WTC11 (cell line): ENCODE data around the gene PACSIN1. TPM values are rescaled to one million over a fixed set of nuclear protein-coding genes. Genes with fewer than 3 reads are reported as not detected.

Experiments used
- ATAC-seq: fragments of 200-7000 bp; cut with Tn5 transposase; 2 replicates; pipeline ENCODE4 v1.10.0; 2021; ENCODE audit warnings: mild to moderate bottlenecking, moderate library complexity
- CTCF ChIA-PET: fragments of 300-600 bp; sonication (Branson Sonifier 250); formaldehyde crosslinking; loops from one replicate; lab custom pipeline; 2021; ENCODE audit warnings: antibody characterized with exemption; lab: Charles Lee
- POLR2A ChIA-PET: fragments of 350-600 bp; sonication (Branson Sonifier 250); formaldehyde crosslinking; loops from one replicate; lab custom pipeline; 2021; ENCODE audit warnings: antibody characterized with exemption; lab: Charles Lee
- DNase-seq: peaks from one replicate; pipeline ENCODE4 v3.0.0; 2021; ENCODE audit warnings: low spot score
- H3K27ac Mint-ChIP-seq: 2 replicates; pipeline ENCODE4 v1.8.0; 2021; ENCODE audit warnings: mixed read lengths
- H3K27me3 Mint-ChIP-seq: 2 replicates; pipeline ENCODE4 v1.8.0; 2021; ENCODE audit warnings: low read depth, mild to moderate bottlenecking, moderate library complexity, mixed read lengths
- H3K36me3 Mint-ChIP-seq: 2 replicates; pipeline ENCODE4 v1.8.0; 2021; ENCODE audit warnings: mixed read lengths
- H3K4me1 Mint-ChIP-seq: 2 replicates; pipeline ENCODE4 v1.8.0; 2022; ENCODE audit warnings: mixed read lengths
- H3K4me3 Mint-ChIP-seq: 2 replicates; pipeline ENCODE4 v1.8.0; 2021; ENCODE audit warnings: mild to moderate bottlenecking, moderate library complexity, mixed read lengths
- H3K9me3 Mint-ChIP-seq: 2 replicates; pipeline ENCODE4 v1.8.0; 2021; ENCODE audit warnings: mixed read lengths
- ATF1 ChIP-seq: sonication (generic); formaldehyde crosslinking; IDR thresholded peaks from 2 replicates; pipeline ENCODE4 v1.8.1; 2023; ENCODE audit warnings: mild to moderate bottlenecking, moderate library complexity, missing genetic modification reagents
- FOXP1 ChIP-seq: sonication (generic); formaldehyde crosslinking; IDR thresholded peaks from 2 replicates; pipeline ENCODE4 v1.8.0; 2022; ENCODE audit warnings: missing genetic modification reagents, mild to moderate bottlenecking, moderate library complexity, borderline replicate concordance
- HMGA2 ChIP-seq: fragments of 250-450 bp; sonication (Bioruptor Pico); IDR thresholded peaks from 2 replicates; pipeline ENCODE4 v1.4.0; 2021; ENCODE audit warnings: mild to moderate bottlenecking, moderate library complexity
- NFE2L1 ChIP-seq: sonication (generic); formaldehyde crosslinking; IDR thresholded peaks from 2 replicates; pipeline ENCODE4 v1.8.1; 2023; ENCODE audit warnings: missing genetic modification reagents
- NR3C1 ChIP-seq: sonication (generic); formaldehyde crosslinking; conservative IDR thresholded peaks from 2 replicates; pipeline ENCODE4 v1.8.1; 2023; ENCODE audit warnings: low read depth, mild to moderate bottlenecking, missing genetic modification reagents
- OVOL2 ChIP-seq: fragments of 250-450 bp; sonication (Bioruptor Pico); IDR thresholded peaks from 2 replicates; pipeline ENCODE4 v1.9.0; 2021; ENCODE audit warnings: mild to moderate bottlenecking, borderline replicate concordance
- SMAD4 ChIP-seq: sonication (generic); formaldehyde crosslinking; IDR thresholded peaks from 2 replicates; pipeline ENCODE4 v1.8.0; 2022; ENCODE audit warnings: mild to moderate bottlenecking, missing genetic modification reagents
- TEAD4 ChIP-seq: sonication (generic); formaldehyde crosslinking; IDR thresholded peaks from 2 replicates; pipeline ENCODE4 v1.8.0; 2022; ENCODE audit warnings: mild to moderate bottlenecking, missing genetic modification reagents
- ZNF263 ChIP-seq: sonication (generic); formaldehyde crosslinking; IDR thresholded peaks from 2 replicates; pipeline ENCODE4 v1.8.1; 2022; ENCODE audit warnings: low read depth, mild to moderate bottlenecking, moderate library complexity, missing genetic modification reagents
- ZNF317 ChIP-seq: sonication (generic); formaldehyde crosslinking; IDR thresholded peaks from 2 replicates; pipeline ENCODE4 v1.8.1; 2023; ENCODE audit warnings: low read depth, mild to moderate bottlenecking, moderate library complexity, missing genetic modification reagents, borderline replicate concordance
- ZNF396 ChIP-seq: fragments of 250-450 bp; sonication (Bioruptor Pico); IDR thresholded peaks from 2 replicates; pipeline ENCODE4 v1.8.0; 2021; ENCODE audit warnings: mild to moderate bottlenecking, moderate library complexity, borderline replicate concordance
- ZNF423 ChIP-seq: fragments of 250-450 bp; sonication (Bioruptor Pico); IDR thresholded peaks from 2 replicates; pipeline ENCODE4 v2.1.2; 2022; ENCODE audit warnings: mild to moderate bottlenecking, moderate library complexity
- total RNA-seq: library from RNA; stranded (reverse); gene quantifications from 3 replicates; pipeline ENCODE4 v1.2.3, GENCODE V29; 2021
- TF ChIP-seq, protein P1 (sequence below): sonication (generic); formaldehyde crosslinking; IDR thresholded peaks from 2 replicates; pipeline ENCODE4 v1.8.0; 2023; ENCODE audit warnings: missing genetic modification reagents
- TF ChIP-seq, protein P2 (sequence below): fragments of 250-450 bp; sonication (Bioruptor Pico); IDR thresholded peaks from 2 replicates; pipeline ENCODE4 v1.8.0; 2021; ENCODE audit warnings: mild to moderate bottlenecking
- TF ChIP-seq, protein P3 (sequence below): sonication (generic); formaldehyde crosslinking; IDR thresholded peaks from 2 replicates; pipeline ENCODE4 v1.8.0; 2022; ENCODE audit warnings: mild to moderate bottlenecking, missing genetic modification reagents
- TF ChIP-seq, protein P4 (sequence below): fragments of 250-450 bp; sonication (Bioruptor Pico); conservative IDR thresholded peaks from 2 replicates; pipeline ENCODE4 v1.9.0; 2021; ENCODE audit warnings: mild to moderate bottlenecking
- TF ChIP-seq, protein P5 (sequence below): sonication (generic); formaldehyde crosslinking; IDR thresholded peaks from 2 replicates; pipeline ENCODE4 v1.8.0; 2023; ENCODE audit warnings: mild to moderate bottlenecking, missing genetic modification reagents
- TF ChIP-seq, protein P6 (sequence below): sonication (generic); formaldehyde crosslinking; IDR thresholded peaks from 2 replicates; pipeline ENCODE4 v1.8.1; 2023; ENCODE audit warnings: mild to moderate bottlenecking, moderate library complexity, missing genetic modification reagents
- TF ChIP-seq, protein P7 (sequence below): sonication (generic); formaldehyde crosslinking; IDR thresholded peaks from 2 replicates; pipeline ENCODE4 v1.8.0; 2022; ENCODE audit warnings: mild to moderate bottlenecking, missing genetic modification reagents
- TF ChIP-seq, protein P8 (sequence below): sonication (generic); formaldehyde crosslinking; IDR thresholded peaks from 2 replicates; pipeline ENCODE4 v1.8.0; 2022; ENCODE audit warnings: mild to moderate bottlenecking, missing genetic modification reagents

The PACSIN1 gene
- total RNA-seq, 1 experiment from 2014 or later = 12.6 TPM

DNA sequence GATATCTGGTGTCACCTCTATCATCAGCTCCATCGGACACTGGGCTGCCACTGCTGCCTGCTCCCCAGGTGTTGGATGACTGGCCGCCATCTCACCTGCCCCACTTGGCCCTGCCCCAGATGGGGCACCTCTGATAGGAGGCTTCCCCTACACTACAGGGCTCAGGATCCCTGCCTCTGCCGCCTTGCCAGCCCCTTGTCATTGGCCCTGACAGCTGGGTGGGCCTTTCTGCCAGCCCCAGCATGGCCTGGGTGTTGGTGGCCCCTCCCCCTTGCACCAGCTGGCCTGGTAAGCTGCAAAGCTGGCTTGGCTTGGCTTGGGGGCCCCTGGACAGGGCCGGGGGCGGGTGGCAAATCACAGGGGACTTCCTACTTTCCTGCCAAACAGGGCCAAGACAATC, 10.6 kb downstream of the PACSIN1 start (continued):
- TF ChIP-seq, protein P1, sequence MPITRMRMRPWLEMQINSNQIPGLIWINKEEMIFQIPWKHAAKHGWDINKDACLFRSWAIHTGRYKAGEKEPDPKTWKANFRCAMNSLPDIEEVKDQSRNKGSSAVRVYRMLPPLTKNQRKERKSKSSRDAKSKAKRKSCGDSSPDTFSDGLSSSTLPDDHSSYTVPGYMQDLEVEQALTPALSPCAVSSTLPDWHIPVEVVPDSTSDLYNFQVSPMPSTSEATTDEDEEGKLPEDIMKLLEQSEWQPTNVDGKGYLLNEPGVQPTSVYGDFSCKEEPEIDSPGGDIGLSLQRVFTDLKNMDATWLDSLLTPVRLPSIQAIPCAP = no peak
- TF ChIP-seq FOXP1 (CRISPR knock-in tag) (no peak), NR3C1 (CRISPR knock-in tag) (no peak)
- TF ChIP-seq, protein P2, sequence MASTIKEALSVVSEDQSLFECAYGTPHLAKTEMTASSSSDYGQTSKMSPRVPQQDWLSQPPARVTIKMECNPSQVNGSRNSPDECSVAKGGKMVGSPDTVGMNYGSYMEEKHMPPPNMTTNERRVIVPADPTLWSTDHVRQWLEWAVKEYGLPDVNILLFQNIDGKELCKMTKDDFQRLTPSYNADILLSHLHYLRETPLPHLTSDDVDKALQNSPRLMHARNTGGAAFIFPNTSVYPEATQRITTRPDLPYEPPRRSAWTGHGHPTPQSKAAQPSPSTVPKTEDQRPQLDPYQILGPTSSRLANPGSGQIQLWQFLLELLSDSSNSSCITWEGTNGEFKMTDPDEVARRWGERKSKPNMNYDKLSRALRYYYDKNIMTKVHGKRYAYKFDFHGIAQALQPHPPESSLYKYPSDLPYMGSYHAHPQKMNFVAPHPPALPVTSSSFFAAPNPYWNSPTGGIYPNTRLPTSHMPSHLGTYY (CRISPR knock-in tag) = no peak
- TF ChIP-seq, all 79 proteins: peak for 0

DNA sequence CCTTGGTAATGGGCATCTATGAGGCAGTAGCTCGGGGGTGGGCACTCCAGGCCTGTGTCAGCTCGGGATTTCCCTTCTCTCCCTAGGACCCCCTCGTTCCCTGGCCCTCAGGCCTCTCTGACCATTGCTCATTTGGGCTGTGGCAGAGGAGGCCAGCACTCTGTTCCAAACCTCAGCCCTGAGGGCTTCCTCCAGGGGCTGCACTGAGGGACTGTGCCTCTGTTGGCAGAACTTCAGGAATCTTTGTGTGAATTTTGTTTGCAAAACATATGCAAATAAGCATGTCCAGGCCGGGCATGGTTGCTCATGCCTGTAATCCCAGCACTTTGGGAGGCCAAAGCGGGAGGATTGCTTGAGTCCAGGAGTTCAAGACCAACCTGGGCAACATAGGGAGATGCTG, 11.0 kb downstream of the PACSIN1 start:
- ChIA-PET CTCF (interaction anchor here (0.9 to 2.8 kb wide), 3 partner anchors 18 to 62 kb away, joined by 4 to 17 read pairs (median 4); no protein-coding TSS in a partner anchor), POLR2A (interaction anchor here (0.6 kb wide), 1 partner anchor 10 kb away, joined by 6 read pairs; no protein-coding TSS in a partner anchor)
- no peak overlapping the region for H3K27ac Mint-ChIP-seq
- H3K4me3 Mint-ChIP-seq = no peak overlapping the region
- no peaks in the 10 kb centered on the region; the same call in 1 of the 2 replicates for H3K27me3 Mint-ChIP-seq
- no peak for DNase-seq
- H3K4me1 Mint-ChIP-seq = peaks cover 4% of the 10 kb centered on the region; the same call in 1 of the 2 replicates
- H3K9me3 Mint-ChIP-seq = peaks cover 14% of the 10 kb centered on the region
- no peak for TF ChIP-seq SMAD4 (CRISPR knock-in tag)
- no peak for TF ChIP-seq ZNF396 (CRISPR knock-in tag)
- TF ChIP-seq, protein P3, sequence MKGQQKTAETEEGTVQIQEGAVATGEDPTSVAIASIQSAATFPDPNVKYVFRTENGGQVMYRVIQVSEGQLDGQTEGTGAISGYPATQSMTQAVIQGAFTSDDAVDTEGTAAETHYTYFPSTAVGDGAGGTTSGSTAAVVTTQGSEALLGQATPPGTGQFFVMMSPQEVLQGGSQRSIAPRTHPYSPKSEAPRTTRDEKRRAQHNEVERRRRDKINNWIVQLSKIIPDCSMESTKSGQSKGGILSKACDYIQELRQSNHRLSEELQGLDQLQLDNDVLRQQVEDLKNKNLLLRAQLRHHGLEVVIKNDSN (CRISPR knock-in tag) = no peak
- no peak for ATAC-seq
- peaks cover 11% of the 10 kb centered on the region for H3K36me3 Mint-ChIP-seq

DNA sequence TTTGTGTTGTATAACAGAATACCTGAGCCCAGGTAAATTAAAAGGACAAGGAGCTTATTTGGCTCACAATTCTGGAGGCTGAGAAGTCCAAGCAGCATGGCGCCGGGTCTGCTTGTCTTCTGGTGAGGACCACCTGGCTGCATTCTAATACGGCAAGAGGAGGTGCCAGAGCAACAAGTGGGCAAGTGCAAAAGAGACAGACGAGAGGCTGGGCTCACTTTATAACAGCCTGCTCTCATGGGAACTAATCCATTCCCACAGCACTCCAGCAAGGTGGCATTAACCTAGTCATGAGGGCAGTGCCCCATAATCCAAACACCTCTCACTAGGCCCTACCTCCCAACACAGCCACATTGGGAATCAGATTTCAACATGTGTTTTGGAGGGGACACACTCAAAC, 12.9 kb downstream of the PACSIN1 start:
- POLR2A ChIA-PET = no interaction called here
- H3K36me3 Mint-ChIP-seq = peaks cover 11% of the 10 kb centered on the region
- H3K4me3 Mint-ChIP-seq = no peak overlapping the region
- CTCF ChIA-PET = no interaction called here
- H3K27ac Mint-ChIP-seq = no peak overlapping the region
- ATAC-seq = no peak
- DNase-seq = no peak
- H3K4me1 Mint-ChIP-seq = no peaks in the 10 kb centered on the region
- peaks cover 12% of the 10 kb centered on the region for H3K9me3 Mint-ChIP-seq
- no peaks in the 10 kb centered on the region; the same call in 1 of the 2 replicates for H3K27me3 Mint-ChIP-seq
- TF ChIP-seq, protein P4, sequence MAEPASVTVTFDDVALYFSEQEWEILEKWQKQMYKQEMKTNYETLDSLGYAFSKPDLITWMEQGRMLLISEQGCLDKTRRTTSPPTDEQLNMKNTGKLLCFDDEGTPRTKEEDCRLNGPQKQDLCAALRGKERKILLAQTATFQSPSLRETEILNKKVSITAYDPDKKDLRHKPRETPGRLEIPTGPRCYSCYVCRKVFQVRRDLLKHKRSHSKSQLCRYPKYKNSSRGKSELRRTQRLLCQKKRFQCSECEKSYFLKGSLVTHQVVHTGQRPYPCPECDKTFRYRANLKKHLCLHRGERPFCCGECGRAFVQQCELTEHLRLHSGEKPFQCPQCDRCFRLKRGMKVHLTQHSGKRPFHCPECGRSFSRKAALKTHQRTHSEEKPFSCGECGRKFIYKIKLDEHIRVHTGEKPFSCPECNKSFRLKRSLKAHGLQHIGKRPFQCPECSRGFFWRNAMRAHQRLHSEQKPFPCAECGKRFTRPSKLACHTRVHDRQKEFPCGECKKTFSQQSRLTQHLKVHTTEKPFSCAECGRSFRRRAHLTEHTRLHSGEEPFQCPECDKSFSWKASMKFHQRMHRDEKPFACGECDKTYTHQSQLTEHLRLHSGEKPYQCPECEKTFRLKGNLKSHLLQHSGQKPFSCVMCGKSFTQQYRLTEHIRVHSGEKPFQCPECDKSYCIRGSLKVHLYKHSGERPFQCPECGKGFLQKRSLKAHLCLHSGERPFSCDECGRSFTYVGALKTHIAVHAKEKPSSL (CRISPR knock-in tag) = no peak
- TF ChIP-seq ZNF423 (CRISPR knock-in tag) = no peak
- TF ChIP-seq HMGA2 (CRISPR knock-in tag) = no peak
- no peak for TF ChIP-seq NFE2L1
- TF ChIP-seq, protein P5, sequence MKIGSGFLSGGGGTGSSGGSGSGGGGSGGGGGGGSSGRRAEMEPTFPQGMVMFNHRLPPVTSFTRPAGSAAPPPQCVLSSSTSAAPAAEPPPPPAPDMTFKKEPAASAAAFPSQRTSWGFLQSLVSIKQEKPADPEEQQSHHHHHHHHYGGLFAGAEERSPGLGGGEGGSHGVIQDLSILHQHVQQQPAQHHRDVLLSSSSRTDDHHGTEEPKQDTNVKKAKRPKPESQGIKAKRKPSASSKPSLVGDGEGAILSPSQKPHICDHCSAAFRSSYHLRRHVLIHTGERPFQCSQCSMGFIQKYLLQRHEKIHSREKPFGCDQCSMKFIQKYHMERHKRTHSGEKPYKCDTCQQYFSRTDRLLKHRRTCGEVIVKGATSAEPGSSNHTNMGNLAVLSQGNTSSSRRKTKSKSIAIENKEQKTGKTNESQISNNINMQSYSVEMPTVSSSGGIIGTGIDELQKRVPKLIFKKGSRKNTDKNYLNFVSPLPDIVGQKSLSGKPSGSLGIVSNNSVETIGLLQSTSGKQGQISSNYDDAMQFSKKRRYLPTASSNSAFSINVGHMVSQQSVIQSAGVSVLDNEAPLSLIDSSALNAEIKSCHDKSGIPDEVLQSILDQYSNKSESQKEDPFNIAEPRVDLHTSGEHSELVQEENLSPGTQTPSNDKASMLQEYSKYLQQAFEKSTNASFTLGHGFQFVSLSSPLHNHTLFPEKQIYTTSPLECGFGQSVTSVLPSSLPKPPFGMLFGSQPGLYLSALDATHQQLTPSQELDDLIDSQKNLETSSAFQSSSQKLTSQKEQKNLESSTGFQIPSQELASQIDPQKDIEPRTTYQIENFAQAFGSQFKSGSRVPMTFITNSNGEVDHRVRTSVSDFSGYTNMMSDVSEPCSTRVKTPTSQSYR (CRISPR knock-in tag) = no peak
- no peak for TF ChIP-seq OVOL2 (CRISPR knock-in tag)
- TF ChIP-seq, protein P6, sequence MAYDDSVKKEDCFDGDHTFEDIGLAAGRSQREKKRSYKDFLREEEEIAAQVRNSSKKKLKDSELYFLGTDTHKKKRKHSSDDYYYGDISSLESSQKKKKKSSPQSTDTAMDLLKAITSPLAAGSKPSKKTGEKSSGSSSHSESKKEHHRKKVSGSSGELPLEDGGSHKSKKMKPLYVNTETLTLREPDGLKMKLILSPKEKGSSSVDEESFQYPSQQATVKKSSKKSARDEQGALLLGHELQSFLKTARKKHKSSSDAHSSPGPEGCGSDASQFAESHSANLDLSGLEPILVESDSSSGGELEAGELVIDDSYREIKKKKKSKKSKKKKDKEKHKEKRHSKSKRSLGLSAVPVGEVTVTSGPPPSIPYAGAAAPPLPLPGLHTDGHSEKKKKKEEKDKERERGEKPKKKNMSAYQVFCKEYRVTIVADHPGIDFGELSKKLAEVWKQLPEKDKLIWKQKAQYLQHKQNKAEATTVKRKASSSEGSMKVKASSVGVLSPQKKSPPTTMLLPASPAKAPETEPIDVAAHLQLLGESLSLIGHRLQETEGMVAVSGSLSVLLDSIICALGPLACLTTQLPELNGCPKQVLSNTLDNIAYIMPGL (CRISPR knock-in tag) = no peak
- TF ChIP-seq, protein P3 (CRISPR knock-in tag) = no peak
- TF ChIP-seq, protein P7, sequence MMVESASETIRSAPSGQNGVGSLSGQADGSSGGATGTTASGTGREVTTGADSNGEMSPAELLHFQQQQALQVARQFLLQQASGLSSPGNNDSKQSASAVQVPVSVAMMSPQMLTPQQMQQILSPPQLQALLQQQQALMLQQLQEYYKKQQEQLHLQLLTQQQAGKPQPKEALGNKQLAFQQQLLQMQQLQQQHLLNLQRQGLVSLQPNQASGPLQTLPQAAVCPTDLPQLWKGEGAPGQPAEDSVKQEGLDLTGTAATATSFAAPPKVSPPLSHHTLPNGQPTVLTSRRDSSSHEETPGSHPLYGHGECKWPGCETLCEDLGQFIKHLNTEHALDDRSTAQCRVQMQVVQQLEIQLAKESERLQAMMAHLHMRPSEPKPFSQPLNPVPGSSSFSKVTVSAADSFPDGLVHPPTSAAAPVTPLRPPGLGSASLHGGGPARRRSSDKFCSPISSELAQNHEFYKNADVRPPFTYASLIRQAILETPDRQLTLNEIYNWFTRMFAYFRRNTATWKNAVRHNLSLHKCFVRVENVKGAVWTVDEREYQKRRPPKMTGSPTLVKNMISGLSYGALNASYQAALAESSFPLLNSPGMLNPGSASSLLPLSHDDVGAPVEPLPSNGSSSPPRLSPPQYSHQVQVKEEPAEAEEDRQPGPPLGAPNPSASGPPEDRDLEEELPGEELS (CRISPR knock-in tag) = no peak
- TF ChIP-seq, protein P8, sequence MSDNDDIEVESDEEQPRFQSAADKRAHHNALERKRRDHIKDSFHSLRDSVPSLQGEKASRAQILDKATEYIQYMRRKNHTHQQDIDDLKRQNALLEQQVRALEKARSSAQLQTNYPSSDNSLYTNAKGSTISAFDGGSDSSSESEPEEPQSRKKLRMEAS (CRISPR knock-in tag) = no peak
- TF ChIP-seq ZNF263 = no peak
- no peak for TF ChIP-seq ATF1 (CRISPR knock-in tag)
- TF ChIP-seq TEAD4 = no peak
- no peak for TF ChIP-seq ZNF317 (CRISPR knock-in tag)
